ENCODE results near the gene RAB1B. TPM values are rescaled to one million over a fixed set of nuclear protein-coding genes. Genes with fewer than 3 reads are reported as not detected.
A peak's percentile ranks its signal among the peaks of the same experiment; 100 is the strongest.

The RAB1B gene
- total RNA-seq, 6 donors from 2014 or later = 34.6 to 173 (median 122) TPM

GRCh38 chr11:66311965-66312548 is 43.6 kb downstream of the RAB1B start:
- ATAC-seq (ENCODE audit: low FRiP score in 2 of 2) = peak; percentile 85 to 92
- H3K36me3 ChIP-seq = no peaks in the 10 kb centered on the region
- 0 to 1% methylated on average over 23 to 27 of the region's 44 CpGs for WGBS, 2 donors
- peak in 1 of 2 donors; percentile 58 for TF ChIP-seq POLR2AphosphoS5 (IDR thresholded peaks at IDR 0.05)
- TF ChIP-seq EP300 (IDR thresholded peaks at IDR 0.05) = no peak
- TF ChIP-seq, protein P1, sequence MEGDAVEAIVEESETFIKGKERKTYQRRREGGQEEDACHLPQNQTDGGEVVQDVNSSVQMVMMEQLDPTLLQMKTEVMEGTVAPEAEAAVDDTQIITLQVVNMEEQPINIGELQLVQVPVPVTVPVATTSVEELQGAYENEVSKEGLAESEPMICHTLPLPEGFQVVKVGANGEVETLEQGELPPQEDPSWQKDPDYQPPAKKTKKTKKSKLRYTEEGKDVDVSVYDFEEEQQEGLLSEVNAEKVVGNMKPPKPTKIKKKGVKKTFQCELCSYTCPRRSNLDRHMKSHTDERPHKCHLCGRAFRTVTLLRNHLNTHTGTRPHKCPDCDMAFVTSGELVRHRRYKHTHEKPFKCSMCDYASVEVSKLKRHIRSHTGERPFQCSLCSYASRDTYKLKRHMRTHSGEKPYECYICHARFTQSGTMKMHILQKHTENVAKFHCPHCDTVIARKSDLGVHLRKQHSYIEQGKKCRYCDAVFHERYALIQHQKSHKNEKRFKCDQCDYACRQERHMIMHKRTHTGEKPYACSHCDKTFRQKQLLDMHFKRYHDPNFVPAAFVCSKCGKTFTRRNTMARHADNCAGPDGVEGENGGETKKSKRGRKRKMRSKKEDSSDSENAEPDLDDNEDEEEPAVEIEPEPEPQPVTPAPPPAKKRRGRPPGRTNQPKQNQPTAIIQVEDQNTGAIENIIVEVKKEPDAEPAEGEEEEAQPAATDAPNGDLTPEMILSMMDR (IDR thresholded peaks at IDR 0.05) = peak in 5 of 6 experiments; percentile 7 to 96 (median 93)
- peak in 2 of 4 donors; percentile 20 to 51 for TF ChIP-seq POLR2A (IDR thresholded peaks at IDR 0.05)
- H3K9me3 ChIP-seq = no peaks in the 10 kb centered on the region
- H3K27me3 ChIP-seq = no peaks in the 10 kb centered on the region
- DNase-seq = peak; percentile 91 to 98
- H3K27ac ChIP-seq = peak overlapping the region; percentile 82 to 90 (median 86)
- H3K4me1 ChIP-seq = peaks cover 17 to 25% (median 20%) of the 10 kb centered on the region in 4 donors
- H3K4me3 ChIP-seq = peak overlapping the region; percentile 54 to 72 (median 66)

GRCh38 chr11:66312549-66313320 is 44.3 kb downstream of the RAB1B start:
- 0 to 3% methylated on average over 4 to 44 of the region's 52 CpGs for WGBS, 2 donors

DNA sequence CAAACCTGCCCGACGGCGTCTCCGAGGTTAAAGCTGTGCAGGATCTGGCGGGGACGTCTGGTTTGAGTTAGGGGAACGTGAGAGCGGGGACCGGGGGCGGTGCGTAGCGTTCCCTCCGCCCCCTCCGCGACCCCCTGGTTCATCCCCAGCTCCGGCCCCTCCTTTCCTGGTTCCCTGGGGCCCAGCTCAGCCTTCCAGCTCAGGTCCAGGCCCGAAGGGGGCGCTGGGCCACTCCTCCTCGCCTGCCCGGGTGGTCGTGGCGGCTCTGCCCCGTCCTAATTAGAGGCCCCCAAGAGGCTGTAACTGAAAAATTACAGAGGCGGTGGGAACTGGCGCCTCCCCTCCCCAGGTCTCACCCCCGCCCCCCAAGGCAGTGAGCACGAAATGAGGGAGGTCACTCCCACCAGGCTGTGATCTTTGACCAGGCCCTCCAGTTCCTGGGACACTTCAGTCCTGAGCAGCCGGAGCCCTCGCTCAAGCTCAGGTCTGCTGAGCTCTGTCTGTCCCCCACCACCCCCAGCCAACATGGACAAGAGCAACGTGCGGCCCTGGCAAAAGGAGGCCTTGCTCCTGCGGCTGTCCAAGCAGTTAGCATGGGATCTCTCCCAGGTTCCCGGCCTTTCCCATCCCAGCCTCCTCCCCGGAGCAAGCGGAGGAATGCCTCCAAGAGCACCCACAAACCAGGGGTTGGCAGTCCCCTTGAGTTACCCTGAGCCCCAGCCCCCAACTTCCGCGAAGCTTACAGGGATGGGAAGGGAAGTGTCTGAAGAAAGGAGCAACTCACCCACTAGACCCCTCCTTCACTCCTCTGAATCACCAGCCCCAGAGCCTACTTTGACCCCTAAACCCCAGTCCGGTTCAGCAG is 45.1 kb downstream of the RAB1B start:
- Histone ChIP-seq H3K27me3 (no peaks in the 10 kb centered on the region), H3K4me1 (peaks cover 32 to 40% (median 35%) of the 10 kb centered on the region in 4 donors), H3K9me3 (no peaks in the 10 kb centered on the region), H3K27ac (peak overlapping the region; percentile 82 to 86 (median 85)), H3K4me3 (peak overlapping the region in 3 of 4 donors; percentile 54 to 71 (median 62)), H3K36me3 (no peaks in the 10 kb centered on the region)
- 43 to 49% methylated on average over 10 to 36 of the region's 38 CpGs for WGBS, 2 donors
- DNase-seq (peak in 1 of 2 donors; percentile 86), ATAC-seq (ENCODE audit: low FRiP score in 2 of 2) (peak in 1 of 2 donors; percentile 0)
- TF ChIP-seq EP300 (IDR thresholded peaks at IDR 0.05) = no peak
- no peak for TF ChIP-seq POLR2AphosphoS5 (IDR thresholded peaks at IDR 0.05)
- no peak for TF ChIP-seq POLR2A (IDR thresholded peaks at IDR 0.05)
- TF ChIP-seq, protein P1 (IDR thresholded peaks at IDR 0.05) = no peak

More at GRCh38 chr11:66312549-66313320, 44.3 kb downstream of the RAB1B start:
- H3K27me3 ChIP-seq = no peaks in the 10 kb centered on the region
- no peaks in the 10 kb centered on the region for H3K36me3 ChIP-seq
- ATAC-seq (ENCODE audit: low FRiP score in 2 of 2) (peak; percentile 91 to 96), DNase-seq (peak; percentile 99 to 100)
- H3K4me1 ChIP-seq = peaks cover 24 to 32% (median 26%) of the 10 kb centered on the region in 4 donors
- no peaks in the 10 kb centered on the region for H3K9me3 ChIP-seq
- TF ChIP-seq EP300 (IDR thresholded peaks at IDR 0.05) = no peak
- peak in 1 of 4 donors; percentile 47 for TF ChIP-seq POLR2A (IDR thresholded peaks at IDR 0.05)
- TF ChIP-seq, protein P1 (IDR thresholded peaks at IDR 0.05) = no peak
- peak; percentile 6 to 55 for TF ChIP-seq POLR2AphosphoS5 (IDR thresholded peaks at IDR 0.05)
- H3K4me3 ChIP-seq = peak overlapping the region; percentile 54 to 72 (median 66)
- peak overlapping the region; percentile 82 to 90 (median 86) for H3K27ac ChIP-seq

DNA sequence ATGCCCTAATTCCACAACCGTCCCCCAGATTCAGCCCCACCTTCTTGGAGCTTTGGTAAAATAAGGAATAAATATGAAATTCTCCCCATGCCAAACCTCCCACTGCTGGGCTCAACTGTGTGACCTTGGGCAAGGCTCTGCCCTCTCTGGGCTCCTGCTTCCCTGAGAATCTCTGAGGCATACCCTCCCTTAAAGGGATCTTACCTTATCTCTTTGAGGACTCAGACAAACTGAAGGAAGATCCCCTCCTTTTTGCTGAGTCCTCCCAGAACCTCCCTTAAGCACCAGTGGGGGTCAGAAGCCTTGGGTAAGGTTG is 45.7 kb downstream of the RAB1B start:
- Histone ChIP-seq H3K27me3 (no peaks in the 10 kb centered on the region), H3K36me3 (no peaks in the 10 kb centered on the region), H3K4me1 (peaks cover 35 to 44% (median 39%) of the 10 kb centered on the region in 4 donors), H3K9me3 (no peaks in the 10 kb centered on the region), H3K4me3 (peak overlapping the region in 1 of 4 donors; percentile 71), H3K27ac (peak overlapping the region; percentile 82 to 86 (median 85))
- WGBS, 2 donors = 78 to 87% methylated on average over 1 of the region's 1 CpG
- DNase-seq (no peak), ATAC-seq (ENCODE audit: low FRiP score in 2 of 2) (no peak)
- TF ChIP-seq, protein P1 (IDR thresholded peaks at IDR 0.05) = no peak
- no peak for TF ChIP-seq POLR2AphosphoS5 (IDR thresholded peaks at IDR 0.05)
- TF ChIP-seq POLR2A (IDR thresholded peaks at IDR 0.05) = no peak
- TF ChIP-seq EP300 (IDR thresholded peaks at IDR 0.05) = no peak
